MM.1S (cell line): ENCODE measurements around the gene ZNF487.

Experiments
- CTCF ChIP-seq: fragments of 300-600 bp; sonication (generic); IDR thresholded peaks from 2 replicates; pipeline ENCODE4 v1.5.1; 2016; ENCODE audit warnings: antibody characterized with exemption, low read length, mixed read lengths
- EZH2 ChIP-seq: fragments of 300-600 bp; sonication (generic); optimal IDR thresholded peaks from 2 replicates; pipeline ENCODE3; 2017; ENCODE audit warnings: low read depth, mild to moderate bottlenecking, antibody characterized with exemption, low read length, mixed read lengths
- EZH2phosphoT487 ChIP-seq: fragments of 300-600 bp; sonication (generic); IDR thresholded peaks from 2 replicates; pipeline ENCODE4 v1.6.1; 2018; ENCODE audit warnings: antibody characterized with exemption, low read length

- no peak for TF ChIP-seq CTCF
- TF ChIP-seq EZH2, result no peak
- no peak for TF ChIP-seq EZH2phosphoT487
Observed at GRCh38 chr10:43410345-43410744, 26.6 kb upstream of the ZNF487 start.
